GM21786 (cell line): Measurements from ENCODE around the gene LIN7B.

Experiments used
- ATAC-seq: cut with Tn5 transposase; IDR thresholded peaks from one replicate; pipeline ENCODE4 v1.9.1; 2021; ENCODE audit not compliant: unreplicated experiment

Gene LIN7B

GRCh38 chr19:49094505-49095482, 19.4 kb upstream of the LIN7B start:
- ATAC-seq, result no peak

- no peak for ATAC-seq
Observed at GRCh38 chr19:49097453-49098288, 16.5 kb upstream of the LIN7B start.

GRCh38 chr19:49098795-49099194, 15.4 kb upstream of the LIN7B start:
- no peak for ATAC-seq

- ATAC-seq, result no peak
Observed at GRCh38 chr19:49101160-49101559, 13.0 kb upstream of the LIN7B start.

- ATAC-seq, result no peak
Observed at GRCh38 chr19:49102303-49102702, 11.9 kb upstream of the LIN7B start.

GRCh38 chr19:49103331-49104085, 10.7 kb upstream of the LIN7B start:
- ATAC-seq, result no peak

GRCh38 chr19:49104229-49104864, 9.8 kb upstream of the LIN7B start:
- ATAC-seq, result no peak

- no peak for ATAC-seq
Observed at GRCh38 chr19:49106648-49107135, 7.5 kb upstream of the LIN7B start.

GRCh38 chr19:49107625-49108459, 6.3 kb upstream of the LIN7B start:
- ATAC-seq, result no peak

- no peak for ATAC-seq
Observed at GRCh38 chr19:49109051-49109450, 5.1 kb upstream of the LIN7B start.

GRCh38 chr19:49109569-49110233, 4.5 kb upstream of the LIN7B start:
- ATAC-seq, result no peak

GRCh38 chr19:49110567-49110966, 3.6 kb upstream of the LIN7B start:
- no peak for ATAC-seq

GRCh38 chr19:49111218-49111998, 2.8 kb upstream of the LIN7B start:
- ATAC-seq, result no peak

GRCh38 chr19:49114630-49115363, 627 bp downstream of the LIN7B start:
- ATAC-seq, result no peak

- ATAC-seq, result no peak
Observed at GRCh38 chr19:49116544-49116943, 2.4 kb downstream of the LIN7B start.

- ATAC-seq, result no peak
Observed at GRCh38 chr19:49117677-49118564, 3.8 kb downstream of the LIN7B start.
